Activated CD4-positive, alpha-beta T cell treated with anti-CD3 and anti-CD28 coated beads for 48 hours (primary cell): ENCODE results near the gene MLLT3.

Experiments
- DNase-seq: peaks from one replicate; pipeline ENCODE4 v3.0.0-alpha.2; 2020

Gene MLLT3

DNA sequence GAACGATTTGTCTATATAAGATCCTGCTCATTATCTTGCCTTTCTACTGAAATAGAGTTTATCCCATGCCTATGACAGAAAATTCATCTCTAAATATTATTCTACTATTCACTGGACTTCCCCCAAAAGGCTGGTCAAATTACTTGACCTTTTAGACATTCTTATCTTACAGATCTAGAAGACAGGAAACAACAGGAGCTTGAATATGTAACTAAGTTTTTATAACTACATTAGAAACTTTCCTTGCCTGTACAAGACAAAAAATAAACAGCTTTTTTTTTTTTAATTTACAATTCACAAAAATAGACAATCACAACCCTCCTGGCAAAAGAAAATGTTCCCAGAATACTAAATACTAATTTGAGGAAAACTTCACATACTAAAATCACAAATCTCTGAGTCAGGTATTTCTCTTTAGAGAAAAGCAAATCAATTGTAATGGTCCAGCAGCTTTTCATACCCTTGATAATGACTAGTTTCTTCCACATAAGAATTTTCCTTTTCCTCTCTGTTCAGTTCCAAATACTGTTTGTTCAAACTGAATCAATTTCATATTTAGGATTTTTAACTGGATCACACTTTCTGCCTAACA, 68.6 kb downstream of the MLLT3 start:
- no peak for DNase-seq

DNA sequence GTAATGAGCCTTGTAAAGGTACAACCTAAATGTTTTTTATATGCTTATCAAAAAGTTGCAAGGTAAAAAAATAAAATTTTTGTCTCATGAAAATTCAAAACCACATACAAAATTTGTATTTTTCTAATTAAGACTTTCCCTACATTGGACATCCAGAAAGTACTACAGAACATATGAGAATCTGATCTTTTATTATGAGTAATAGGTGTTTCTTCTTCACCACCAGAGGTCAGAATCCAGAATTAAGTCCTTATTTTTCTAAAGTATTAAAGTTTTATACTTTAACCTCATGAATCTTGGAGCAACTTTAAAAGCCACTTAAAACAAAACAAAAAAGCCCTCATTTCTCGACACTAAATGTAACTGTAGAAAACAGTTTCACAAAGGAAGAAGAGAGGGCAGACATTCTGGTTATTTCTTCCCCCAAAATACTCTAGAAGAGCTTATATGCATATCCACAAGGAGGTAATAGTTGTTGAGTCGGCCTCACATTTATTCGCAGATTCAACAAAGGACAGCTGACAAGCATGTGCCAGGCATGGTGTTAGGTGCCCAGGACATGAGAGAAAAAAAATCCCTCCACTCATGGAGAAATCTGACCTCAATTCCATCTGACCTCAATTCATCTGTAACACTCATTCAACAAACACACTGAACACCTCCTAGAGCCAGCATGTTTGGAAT, 69.3 kb downstream of the MLLT3 start:
- DNase-seq: no peak

DNA sequence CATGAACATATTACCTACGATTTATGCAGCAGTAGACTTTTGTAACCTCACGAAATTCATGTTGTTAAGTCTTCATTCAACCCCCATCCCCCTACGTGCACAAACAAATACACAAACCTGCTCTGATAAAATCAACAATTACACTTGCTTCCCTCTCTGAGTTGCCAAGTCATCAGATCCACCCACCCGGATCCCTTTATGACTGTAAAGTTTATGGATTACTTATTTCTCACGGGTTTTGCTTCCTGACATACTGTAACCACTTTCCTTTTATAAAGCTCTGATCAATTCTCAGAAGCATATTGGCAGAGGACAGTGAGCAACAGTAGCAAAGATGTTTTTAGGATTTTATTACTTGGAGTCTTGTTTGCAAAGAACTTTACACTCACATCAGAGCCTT, 70.5 kb downstream of the MLLT3 start:
- peak; percentile 49 for DNase-seq

DNA sequence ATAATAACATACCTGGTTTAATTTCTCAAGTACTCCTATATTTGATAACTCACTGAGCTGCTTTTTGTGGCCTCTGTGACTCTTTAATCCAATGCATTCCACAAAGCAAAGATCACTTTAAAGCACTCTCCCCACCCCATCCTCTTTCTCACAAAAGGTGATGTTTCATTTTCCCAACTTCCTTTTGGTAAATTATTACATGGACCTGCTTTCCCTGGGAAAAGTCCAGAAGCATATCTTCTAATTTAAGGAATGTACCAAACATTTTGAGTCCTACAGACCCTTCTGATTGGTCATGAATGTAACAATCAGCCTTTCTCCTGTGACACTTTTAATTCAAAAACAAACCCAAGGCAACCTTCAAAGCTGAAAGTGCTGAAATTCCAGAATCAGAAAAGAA, 71.1 kb downstream of the MLLT3 start:
- no peak for DNase-seq

DNA sequence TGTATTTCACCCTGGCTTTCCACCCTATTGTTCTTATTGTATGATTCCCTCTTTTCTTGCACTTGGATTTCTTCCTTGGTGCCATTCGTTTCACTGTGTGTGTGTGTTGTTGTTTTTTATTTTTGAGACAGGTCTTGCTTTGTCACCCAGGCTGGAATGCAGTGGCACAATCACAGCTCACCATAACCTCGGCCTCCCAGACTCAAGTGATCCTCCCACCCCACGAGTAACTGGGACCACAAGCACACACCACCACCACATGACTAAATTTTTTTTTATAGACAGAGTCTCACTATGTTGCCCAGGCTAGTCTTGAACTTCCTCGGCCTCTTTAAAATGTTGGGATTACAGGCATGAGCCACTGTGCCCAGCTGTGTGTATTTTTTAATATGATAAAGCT, 72.0 kb downstream of the MLLT3 start:
- DNase-seq: no peak

DNA sequence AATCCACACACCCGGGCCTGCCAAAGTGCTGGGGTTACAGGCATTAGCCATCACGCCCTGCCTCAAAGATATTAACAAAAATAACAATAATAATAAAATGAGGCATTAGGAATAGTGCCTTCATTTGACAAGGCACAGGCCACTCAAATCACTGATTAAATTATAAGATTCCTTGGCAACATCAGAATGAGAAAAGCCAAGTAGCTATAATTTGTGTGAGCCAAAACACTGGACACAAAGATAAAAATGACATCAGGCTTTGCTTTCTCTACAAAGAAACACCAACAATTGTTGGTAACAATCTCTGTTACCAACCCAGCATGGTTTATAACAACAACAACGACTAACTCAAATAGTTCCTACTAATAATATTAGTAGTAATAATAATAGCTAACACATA, 73.2 kb downstream of the MLLT3 start:
- no peak for DNase-seq

DNA sequence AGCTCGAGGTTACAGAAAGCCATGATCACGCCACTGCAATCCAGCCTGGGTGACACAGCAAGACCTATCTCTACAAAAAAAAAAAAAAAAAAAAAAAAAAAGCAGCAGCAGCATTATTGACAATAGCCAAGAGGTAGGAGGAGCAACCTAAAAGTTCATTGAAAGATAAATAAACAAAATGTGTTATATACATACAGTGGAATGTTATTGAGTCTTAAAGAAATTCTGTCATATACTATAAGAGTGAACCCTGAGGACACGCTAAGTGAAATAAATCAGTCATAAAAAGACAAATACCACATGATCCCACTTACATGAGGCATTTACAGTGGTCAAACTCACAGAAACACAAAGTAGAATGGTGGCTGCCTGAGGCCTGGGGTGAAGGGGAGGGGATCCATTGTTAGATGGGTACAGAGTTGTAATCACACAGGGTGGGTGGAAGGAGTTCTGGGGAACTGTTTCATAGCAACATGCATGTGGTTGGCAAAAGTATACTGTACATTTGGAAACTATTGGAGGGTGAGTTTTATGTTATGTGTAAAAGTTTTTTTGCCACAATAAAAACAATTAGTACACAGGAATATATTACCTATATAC, 77.2 kb downstream of the MLLT3 start:
- DNase-seq: no peak

DNA sequence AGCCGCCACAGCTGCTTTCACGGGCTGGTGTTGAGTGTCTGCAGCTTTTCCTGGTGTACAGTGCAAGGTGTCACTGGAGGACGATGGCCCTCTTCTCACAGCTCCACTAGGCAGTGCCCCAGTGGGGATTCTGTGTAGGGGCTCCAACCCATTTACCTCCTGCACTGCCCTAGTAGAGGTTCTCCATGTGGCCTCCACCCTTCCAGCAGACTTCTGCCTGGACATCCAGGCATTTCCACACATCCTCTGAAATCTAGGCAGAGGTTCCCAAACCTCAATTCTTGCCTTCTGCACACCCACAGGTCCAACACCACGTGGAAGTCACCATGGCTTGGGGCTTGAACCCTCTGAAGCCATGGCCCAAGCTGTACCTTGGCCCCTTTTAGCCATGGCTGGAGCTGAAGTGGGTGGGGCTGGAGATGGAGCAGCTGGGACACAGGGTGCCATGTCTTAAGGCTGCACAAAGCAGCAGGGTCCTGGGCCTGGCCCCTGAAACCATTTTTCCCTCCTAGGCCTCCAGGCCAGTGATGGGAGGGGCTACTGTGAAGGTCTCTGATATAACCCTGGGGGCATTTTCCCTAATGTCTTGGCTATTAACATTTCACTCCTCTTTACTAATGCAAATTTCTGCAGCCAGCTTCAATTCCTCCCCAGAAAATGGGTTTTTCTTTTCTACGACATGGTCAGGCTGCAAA, 82.0 kb downstream of the MLLT3 start:
- DNase-seq: no peak

DNA sequence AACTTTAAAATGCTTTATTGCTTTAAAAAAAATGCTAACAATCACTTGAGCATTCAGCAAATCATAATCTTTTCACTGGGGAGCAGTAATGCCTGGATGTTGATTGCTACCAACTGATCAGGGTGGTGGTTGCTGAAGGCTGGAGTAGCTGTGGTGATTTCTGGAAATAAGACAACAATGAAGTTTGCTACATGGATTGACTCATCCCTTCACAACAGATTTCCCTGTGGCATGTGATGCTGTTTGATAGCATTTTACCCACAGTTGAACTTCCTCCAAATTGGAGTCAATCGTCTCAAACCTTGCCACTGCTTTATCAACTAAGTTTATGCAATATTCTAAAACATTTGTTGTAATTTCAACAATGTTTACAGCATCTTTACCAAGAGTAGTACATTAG, 83.3 kb downstream of the MLLT3 start:
- no peak for DNase-seq

DNA sequence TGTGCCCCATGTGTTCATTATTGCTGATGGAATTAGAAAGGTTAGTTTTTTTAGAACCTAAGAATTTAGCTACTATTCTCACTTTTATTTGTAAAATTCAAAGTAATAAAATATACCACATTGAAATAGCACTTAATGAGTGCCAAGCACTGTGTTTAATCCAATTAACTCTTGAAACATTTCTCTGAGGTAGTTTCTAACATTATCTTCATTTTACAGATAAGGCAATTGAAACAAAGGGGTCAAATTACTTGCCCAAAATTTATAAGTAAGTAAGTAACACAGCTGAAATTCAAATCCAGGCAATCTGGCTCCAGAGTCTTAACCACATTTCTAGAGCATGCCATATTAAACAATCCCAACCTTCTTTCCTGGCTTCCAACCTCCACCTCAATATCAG, 84.2 kb downstream of the MLLT3 start:
- no peak for DNase-seq

DNA sequence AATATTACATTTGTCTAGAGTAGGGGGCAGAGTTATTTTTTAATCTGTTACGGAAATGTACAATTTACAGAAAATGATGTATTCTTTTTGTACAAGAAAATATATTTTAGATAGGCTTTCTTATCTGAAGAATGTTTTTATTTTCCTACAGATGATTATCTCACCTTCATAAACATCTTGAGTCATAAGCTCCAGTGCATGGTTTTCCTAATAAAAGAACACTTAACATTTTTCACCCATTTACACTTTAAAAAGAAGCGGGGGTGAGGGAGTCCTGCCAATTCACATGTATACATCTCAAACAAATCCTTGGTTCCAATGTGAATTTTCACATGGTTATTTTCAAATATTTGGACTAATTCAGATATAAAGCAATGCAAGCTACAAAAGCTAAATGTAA, 85.0 kb downstream of the MLLT3 start:
- no peak for DNase-seq

DNA sequence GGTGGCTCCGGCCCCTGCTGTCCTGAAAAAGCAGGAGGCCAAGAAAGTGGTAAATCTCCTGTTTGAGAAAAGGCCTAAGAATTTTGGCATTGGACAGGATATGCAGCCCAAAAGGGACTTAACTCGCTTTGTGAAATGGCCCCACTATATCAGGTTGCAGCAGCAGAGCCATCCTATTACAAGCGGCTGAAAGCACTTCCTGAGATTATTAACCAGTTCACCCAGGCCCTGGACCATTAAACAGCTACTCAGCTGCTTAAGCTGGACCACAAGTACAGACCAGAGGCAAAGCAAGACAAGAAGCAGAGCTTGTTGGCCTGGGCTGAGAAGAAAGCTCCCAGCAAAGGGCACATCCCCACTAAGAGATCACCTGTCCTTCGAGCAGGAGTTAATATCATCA, 89.7 kb downstream of the MLLT3 start:
- no peak for DNase-seq

DNA sequence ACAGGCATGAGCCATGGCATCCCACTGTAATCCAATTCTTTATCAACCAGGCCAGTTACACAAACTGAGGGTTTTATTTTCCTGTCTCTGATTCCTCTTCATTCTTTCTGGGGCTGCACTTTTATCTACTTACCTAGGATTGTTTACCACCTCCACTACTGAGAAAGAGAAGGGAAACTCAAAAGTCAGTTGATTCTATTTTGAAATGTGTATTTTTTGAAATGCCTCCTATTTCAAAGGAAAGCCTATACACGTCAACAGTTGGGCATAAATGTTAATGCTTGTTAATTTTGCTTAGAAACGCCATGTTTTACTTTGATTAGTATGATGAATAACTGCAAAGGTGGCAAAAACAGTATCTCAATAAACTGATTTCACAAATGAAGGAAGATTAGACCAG, 92.5 kb downstream of the MLLT3 start:
- DNase-seq: no peak

DNA sequence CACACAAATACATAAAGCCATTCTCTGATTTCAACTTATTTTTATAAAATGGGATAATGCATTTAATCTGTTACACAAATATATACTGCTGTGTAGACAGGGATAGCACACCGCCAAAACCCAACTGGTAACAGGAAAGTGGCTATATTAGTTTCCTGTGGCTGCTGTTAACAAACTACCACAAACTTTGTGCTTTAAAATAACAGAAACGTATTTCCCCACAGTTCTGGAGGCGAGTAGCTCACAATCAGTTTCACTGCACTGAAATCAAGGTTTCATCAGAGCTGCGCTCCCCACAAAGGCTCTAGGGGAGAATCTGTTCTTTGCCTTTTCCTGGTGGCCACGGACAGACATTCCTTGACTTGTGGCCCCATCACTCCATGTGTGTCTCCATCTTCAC, 94.0 kb downstream of the MLLT3 start:
- no peak for DNase-seq

DNA sequence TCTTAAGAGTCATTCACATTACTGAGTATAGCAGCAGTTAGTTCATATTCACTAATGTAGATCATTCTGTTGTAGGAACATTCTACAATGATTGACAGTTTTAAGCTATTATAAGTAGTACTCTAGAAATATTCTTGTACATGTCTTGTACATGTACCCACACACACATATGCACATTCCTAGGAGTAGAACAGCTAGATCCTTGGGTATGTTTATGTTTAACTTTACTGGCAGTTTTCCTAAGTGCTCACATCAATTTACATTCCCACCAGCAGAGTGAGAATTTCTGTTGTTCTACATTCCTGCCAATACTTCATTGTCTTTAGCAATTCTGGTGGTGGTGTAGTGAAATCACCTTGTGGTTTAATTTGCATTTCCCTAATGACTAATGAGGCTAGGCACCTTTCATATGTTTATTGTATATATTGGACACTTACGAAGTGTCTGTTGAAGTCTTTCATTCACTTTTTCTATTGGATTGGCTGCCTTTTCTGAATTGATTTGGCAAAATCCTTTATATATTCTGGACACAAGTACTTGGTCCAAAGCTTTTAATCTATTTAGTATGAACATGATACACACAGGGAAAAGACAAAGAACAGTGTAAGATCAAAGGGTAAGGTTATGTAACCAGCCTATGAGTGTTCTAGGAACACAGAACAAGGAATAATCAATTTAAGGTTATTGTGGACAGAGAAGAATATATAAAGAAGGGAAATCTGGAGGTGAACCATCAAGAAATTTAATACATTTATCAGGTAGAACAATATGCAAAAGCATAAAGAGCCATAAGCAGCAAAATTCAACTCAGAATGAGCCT, 95.6 kb downstream of the MLLT3 start:
- DNase-seq: no peak

DNA sequence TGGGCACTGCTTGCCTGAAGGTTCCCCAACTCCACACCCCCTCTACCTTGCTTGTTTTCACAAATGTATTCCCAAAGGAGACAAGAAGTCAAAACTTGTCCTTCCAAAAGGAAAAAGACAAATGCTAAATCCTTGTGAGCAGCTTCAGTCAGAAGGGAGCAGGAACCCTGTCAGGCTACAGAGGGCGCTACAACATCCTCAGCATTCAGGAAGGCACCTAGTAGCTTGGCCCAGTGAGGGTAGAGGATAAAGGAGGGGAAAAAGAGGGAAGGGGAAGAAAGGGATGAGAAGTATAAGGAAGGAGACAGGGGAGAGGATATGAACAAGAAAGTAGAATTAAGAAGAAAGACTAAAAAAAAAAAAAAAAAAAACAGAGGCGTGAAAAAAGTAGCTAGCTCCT, 97.5 kb downstream of the MLLT3 start:
- DNase-seq: peak; percentile 44

DNA sequence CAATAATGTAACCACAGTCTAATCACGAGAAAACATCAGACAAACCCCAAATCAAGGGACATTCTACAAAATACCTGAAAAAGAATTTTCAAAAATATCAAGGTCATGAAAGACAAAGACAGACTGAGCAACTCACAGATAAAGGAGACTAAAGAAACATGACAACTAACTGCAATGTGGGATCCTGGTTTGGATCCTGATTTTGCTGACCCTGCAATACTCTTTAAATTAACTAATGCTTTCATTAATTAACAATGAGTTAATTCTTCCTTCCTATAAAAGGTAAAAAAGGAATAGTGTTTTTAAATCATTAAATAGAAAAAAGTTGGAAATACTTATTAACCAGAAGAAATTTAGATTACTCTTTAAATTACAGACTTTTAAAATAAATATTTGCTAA, 103.6 kb downstream of the MLLT3 start:
- DNase-seq: no peak

DNA sequence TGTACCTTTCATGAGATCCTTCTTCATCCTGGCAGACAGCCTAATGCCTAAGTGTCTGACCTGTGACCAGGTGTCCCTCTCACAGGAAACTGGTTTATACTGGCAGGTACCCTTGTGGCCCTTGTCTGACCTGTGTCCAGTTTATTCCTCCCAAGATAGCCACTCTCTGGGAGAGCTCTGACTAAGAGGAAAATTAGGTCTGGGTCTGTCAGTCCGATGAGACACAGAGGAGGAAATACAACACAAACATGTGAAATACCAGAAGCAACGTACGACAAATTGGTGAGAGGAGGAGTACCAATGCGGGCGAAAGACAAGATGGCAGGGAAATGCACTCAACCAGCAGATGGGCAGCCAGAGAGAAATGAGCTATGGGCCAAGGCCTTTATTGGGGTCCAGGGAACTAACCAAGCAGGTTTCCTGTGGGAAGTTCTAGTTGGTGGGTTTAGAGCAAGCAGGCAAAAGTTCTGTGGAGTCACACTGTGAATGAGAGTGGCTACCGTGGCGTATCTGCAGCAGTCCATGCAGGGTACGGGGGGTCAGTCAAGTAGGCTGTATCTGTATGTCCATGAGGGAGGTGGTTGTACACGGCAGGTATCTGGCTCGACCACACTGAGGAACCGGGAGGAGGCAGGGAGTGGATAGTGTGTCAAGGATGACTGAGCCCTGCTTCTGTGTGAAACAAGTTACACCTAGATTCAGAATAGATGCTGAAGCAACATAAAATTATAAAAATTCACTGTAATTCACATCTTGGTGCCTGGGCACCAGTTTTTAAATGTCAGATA, 109.0 kb downstream of the MLLT3 start:
- no peak for DNase-seq

DNA sequence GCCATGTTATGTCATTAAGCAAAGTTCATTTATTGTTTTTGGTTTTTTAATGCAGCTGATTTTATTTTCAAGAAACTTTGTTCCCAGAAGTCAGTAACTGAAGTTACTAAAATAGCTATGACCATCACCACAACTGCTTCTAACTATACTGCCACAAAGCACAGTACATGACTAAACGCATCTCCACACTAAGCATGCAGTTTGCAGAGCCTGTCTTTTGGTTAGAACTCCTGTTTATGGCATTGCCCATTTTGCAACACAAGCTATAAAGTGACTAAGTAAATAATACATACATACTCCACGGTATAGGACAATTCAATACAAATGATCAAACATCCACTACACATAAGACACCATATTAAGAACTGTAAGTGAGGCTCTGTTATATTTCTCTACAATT, 109.7 kb downstream of the MLLT3 start:
- no peak for DNase-seq

DNA sequence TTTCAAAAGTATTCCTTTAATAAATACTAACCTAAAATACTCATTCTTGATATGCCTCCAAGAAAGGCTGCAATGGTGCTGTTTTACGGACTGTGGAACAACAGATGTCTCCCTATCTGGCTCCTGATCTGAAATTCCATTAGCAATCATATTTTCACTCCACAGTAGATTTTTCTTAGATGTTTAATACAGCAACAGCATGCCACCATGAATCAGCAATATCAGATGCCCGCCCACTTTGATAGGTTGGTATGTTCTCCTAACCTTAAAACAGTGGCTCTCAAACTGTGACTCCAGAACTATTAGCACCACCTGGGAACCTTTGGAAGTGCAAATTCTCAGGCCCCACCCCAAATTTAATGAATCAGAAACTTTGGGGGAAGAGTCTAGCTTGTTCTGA, 110.2 kb downstream of the MLLT3 start:
- no peak for DNase-seq

DNA sequence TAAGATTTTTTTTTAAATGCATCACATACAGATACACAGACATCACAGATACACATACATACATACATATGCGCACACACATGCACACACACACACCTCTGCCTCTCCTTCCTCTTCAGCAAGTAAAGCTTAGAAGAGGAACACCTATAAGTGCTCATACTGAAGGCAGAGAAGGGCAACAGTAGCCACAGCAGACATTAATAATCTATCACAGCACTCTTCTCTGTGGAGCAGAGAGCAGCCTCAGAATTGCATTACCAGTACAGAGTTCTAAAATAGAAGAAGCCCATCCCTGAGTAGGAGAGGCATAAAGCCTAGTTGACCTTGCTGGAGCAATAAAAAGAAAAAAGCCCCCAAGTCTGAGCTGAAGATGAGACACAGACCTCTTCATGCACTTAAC, 110.6 kb downstream of the MLLT3 start:
- DNase-seq: no peak

DNA sequence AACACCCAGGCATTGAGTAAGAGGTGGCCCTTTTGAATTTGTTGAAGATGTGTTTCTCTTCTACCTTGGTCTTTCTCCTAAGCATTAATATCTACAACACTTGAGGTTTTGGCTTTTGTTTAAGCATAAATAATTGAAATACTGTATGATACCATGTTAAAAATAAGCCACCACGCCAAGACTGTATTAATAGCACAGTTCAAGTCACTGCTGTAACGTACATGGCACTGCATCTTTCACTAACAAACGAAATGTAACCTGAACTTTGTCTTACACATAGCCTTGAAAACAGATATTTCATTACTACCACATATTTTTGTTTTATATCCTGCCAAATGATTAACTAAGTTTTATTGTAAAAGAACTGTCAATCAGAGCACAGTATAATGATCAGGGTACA, 112.8 kb downstream of the MLLT3 start:
- DNase-seq: no peak

DNA sequence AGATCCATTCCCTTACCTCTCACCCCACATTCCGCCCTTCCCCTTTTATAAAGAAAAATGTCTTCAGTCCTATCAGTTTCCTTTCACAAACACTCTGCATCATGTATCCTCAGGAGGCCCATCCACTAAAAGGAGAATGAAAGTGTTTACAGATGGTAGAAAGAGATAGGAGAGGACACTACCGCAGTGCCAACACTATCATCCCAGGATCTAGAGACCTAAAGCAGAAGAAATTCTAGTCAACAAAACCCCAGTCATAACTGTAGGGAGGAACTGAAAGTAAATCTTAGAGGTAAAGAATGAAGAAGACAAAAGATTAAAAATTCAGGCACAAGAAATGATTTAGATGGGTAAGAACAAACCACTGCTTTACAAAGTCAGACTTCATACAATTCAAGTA, 114.1 kb downstream of the MLLT3 start:
- no peak for DNase-seq
